Natural killer cell (primary cell): Measurements from ENCODE around the gene SCN10A. TPM values are rescaled to one million over a fixed set of nuclear protein-coding genes. Genes with fewer than 3 reads are reported as not detected.

ENCODE experiments used
- ATAC-seq, 3 donors: fragments of 150-1000 bp in 2 of 3; fragments of 200-7000 bp in 1 of 3; cut with Tn5 transposase; 1 replicate in 1 of 3; 2 replicates in 2 of 3; pipeline ENCODE4 v1.10.0; 2021; ENCODE audit warnings: mild to moderate bottlenecking in 2 of 3, moderate library complexity in 2 of 3
- DNase-seq, 2 donors: peaks; one replicate each; pipeline versions ENCODE4 v3.0.0 to v3.0.0-alpha.2; 2013 to 2021; ENCODE audit warnings: mixed read lengths in 1 of 2
- H3K27ac ChIP-seq: one replicate; pipeline ENCODE4 v1.5.1; 2013; ENCODE audit warnings: mild to moderate bottlenecking, low read length
- H3K27me3 ChIP-seq: one replicate; pipeline ENCODE4 v1.6.1; 2013; ENCODE audit warnings: low read length; ENCODE audit not compliant: control insufficient read depth, insufficient read depth
- H3K36me3 ChIP-seq: one replicate; pipeline ENCODE4 v1.6.1; 2013; ENCODE audit warnings: low read length; ENCODE audit not compliant: control insufficient read depth, insufficient read depth
- H3K4me1 ChIP-seq: one replicate; pipeline ENCODE4 v1.6.1; 2013; ENCODE audit warnings: low read length; ENCODE audit not compliant: control insufficient read depth, insufficient read depth
- H3K4me3 ChIP-seq: one replicate; pipeline ENCODE4 v1.5.1; 2013; ENCODE audit warnings: low read length
- H3K9me3 ChIP-seq: one replicate; pipeline ENCODE4 v1.6.1; 2013; ENCODE audit warnings: low read length; ENCODE audit not compliant: control insufficient read depth, insufficient read depth
- H3K27ac Mint-ChIP-seq, 2 donors: one replicate each; pipeline ENCODE4 v1.8.0; 2022; ENCODE audit warnings: mild to moderate bottlenecking in 2 of 2, mixed read lengths in 2 of 2, moderate library complexity in 1 of 2
- H3K27me3 Mint-ChIP-seq, 2 donors: one replicate each; pipeline ENCODE4 v1.8.0; 2022; ENCODE audit warnings: low read depth in 2 of 2, mixed read lengths in 2 of 2
- H3K36me3 Mint-ChIP-seq: one replicate; pipeline ENCODE4 v1.8.0; 2022; ENCODE audit warnings: mixed read lengths
- H3K4me1 Mint-ChIP-seq, 2 donors: one replicate each; pipeline ENCODE4 v1.8.0; 2022; ENCODE audit warnings: mixed read lengths in 2 of 2
- H3K4me3 Mint-ChIP-seq: one replicate; pipeline ENCODE4 v1.8.0; 2022; ENCODE audit warnings: mild to moderate bottlenecking, moderate library complexity, mixed read lengths
- H3K9me3 Mint-ChIP-seq, 2 donors: one replicate each; pipeline ENCODE4 v1.8.0; 2022; ENCODE audit warnings: mixed read lengths in 2 of 2
- CTCF ChIP-seq: fragments of 200-600 bp; IDR thresholded peaks from one replicate; pipeline ENCODE4 v1.8.0; 2022; ENCODE audit warnings: antibody characterized with exemption
- WGBS: methylation state at CpG from one replicate; pipeline ENCODE4 v1.1.7; 2013; ENCODE audit warnings: missing lambda C conversion rate; ENCODE audit not compliant: insufficient coverage; 5-methylcytosine and 5-hydroxymethylcytosine counted together
- intact Hi-C: fragments of 100-400 bp; cut with micrococcal nuclease; formaldehyde crosslinking; loops from one replicate; pipeline ENCODE4 v1.14.2; 2022
- total RNA-seq, 4 donors: library from RNA; stranded (reverse); fragments of 120-200 nt in 1 of 4; gene quantifications; one replicate each; pipeline versions ENCODE4 v1.2.3 to v1.2.4, GENCODE V29; 2013 to 2022

Gene SCN10A
- total RNA-seq, 3 donors from 2014 or later (not counting 1 experiment from before 2014, with no cell fraction given): not detected

GRCh38 chr3:38773528-38773927 lies 42.5 kb downstream of the SCN10A start:
- H3K36me3 ChIP-seq: no peaks in the 10 kb centered on the region
- peaks cover 4% of the 10 kb centered on the region in 2 donors for H3K9me3 Mint-ChIP-seq
- H3K4me1 Mint-ChIP-seq: no peaks in the 10 kb centered on the region
- DNase-seq: no peak
- H3K36me3 Mint-ChIP-seq: no peaks in the 10 kb centered on the region
- H3K4me3 ChIP-seq: no peak overlapping the region
- no peak overlapping the region for H3K27ac ChIP-seq
- no peak overlapping the region for H3K4me3 Mint-ChIP-seq
- no peaks in the 10 kb centered on the region for H3K27me3 ChIP-seq
- no peak for ATAC-seq
- intact Hi-C loops: no loop called here
- TF ChIP-seq CTCF: no peak
- H3K27ac Mint-ChIP-seq: no peak overlapping the region
- no peaks in the 10 kb centered on the region for H3K4me1 ChIP-seq
- no peaks in the 10 kb centered on the region for H3K9me3 ChIP-seq
- peaks cover 10 to 13% of the 10 kb centered on the region in 2 donors for H3K27me3 Mint-ChIP-seq

DNA sequence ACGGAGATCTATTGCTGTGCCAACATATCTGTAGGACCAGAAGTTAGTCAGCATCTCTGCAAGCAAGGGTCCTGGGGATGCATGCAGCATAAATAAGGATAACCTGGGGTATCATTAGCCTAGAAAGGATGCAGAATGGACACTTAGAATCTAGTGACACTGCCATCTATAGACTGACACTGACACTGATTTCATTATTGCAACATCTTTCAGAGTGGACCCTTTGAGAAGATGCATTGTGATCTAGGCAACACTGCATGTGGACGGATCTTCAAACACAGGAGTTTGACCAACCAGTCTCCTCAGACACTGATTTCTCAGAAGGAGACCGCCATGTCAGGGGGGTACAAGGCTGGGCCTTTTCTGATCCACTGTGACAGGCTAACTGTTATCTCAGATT lies 52.4 kb downstream of the SCN10A start:
- 78% methylated on average over 3 of the region's 3 CpGs for WGBS
- H3K4me1 Mint-ChIP-seq: no peaks in the 10 kb centered on the region
- H3K9me3 Mint-ChIP-seq: peaks cover 3 to 4% of the 10 kb centered on the region in 2 donors
- DNase-seq (no peak), ATAC-seq (no peak)
- no peak overlapping the region for H3K4me3 Mint-ChIP-seq
- no peaks in the 10 kb centered on the region for H3K4me1 ChIP-seq
- H3K27ac Mint-ChIP-seq: no peak overlapping the region
- H3K27me3 Mint-ChIP-seq: peaks cover 0 to 6% of the 10 kb centered on the region in 2 donors
- no peaks in the 10 kb centered on the region for H3K36me3 Mint-ChIP-seq
- no peak overlapping the region for H3K4me3 ChIP-seq
- no peaks in the 10 kb centered on the region for H3K9me3 ChIP-seq
- H3K36me3 ChIP-seq: no peaks in the 10 kb centered on the region
- H3K27ac ChIP-seq: no peak overlapping the region
- intact Hi-C loops: no loop called here
- TF ChIP-seq CTCF: no peak
- H3K27me3 ChIP-seq: no peaks in the 10 kb centered on the region

GRCh38 chr3:38758557-38758956 lies 57.5 kb downstream of the SCN10A start:
- intact Hi-C loops: no loop called here
- Mint-ChIP-seq H3K4me3 (no peak overlapping the region), H3K27me3 (peaks cover 3 to 10% of the 10 kb centered on the region in 2 donors), H3K36me3 (no peaks in the 10 kb centered on the region), H3K27ac (no peak overlapping the region), H3K4me1 (no peaks in the 10 kb centered on the region), H3K9me3 (no peaks in the 10 kb centered on the region)
- H3K27ac ChIP-seq: no peak overlapping the region
- WGBS: 100% methylated on average over 3 of the region's 3 CpGs
- no peaks in the 10 kb centered on the region for H3K4me1 ChIP-seq
- no peaks in the 10 kb centered on the region for H3K36me3 ChIP-seq
- ATAC-seq: no peak
- H3K4me3 ChIP-seq: no peak overlapping the region
- H3K9me3 ChIP-seq: no peaks in the 10 kb centered on the region
- no peaks in the 10 kb centered on the region for H3K27me3 ChIP-seq
- DNase-seq: no peak
- TF ChIP-seq CTCF: no peak

- Mint-ChIP-seq H3K4me3 (no peak overlapping the region), H3K27me3 (peaks cover 3 to 10% of the 10 kb centered on the region in 2 donors), H3K4me1 (no peaks in the 10 kb centered on the region), H3K9me3 (no peaks in the 10 kb centered on the region), H3K36me3 (no peaks in the 10 kb centered on the region), H3K27ac (no peak overlapping the region)
- intact Hi-C loops: no loop called here
- 88% methylated on average over 4 of the region's 4 CpGs for WGBS
- no peak for DNase-seq
- no peak overlapping the region for H3K4me3 ChIP-seq
- no peaks in the 10 kb centered on the region for H3K9me3 ChIP-seq
- TF ChIP-seq CTCF: no peak
- no peaks in the 10 kb centered on the region for H3K36me3 ChIP-seq
- no peak overlapping the region for H3K27ac ChIP-seq
- no peaks in the 10 kb centered on the region for H3K27me3 ChIP-seq
- no peak for ATAC-seq
- no peaks in the 10 kb centered on the region for H3K4me1 ChIP-seq
Measured at GRCh38 chr3:38757721-38758120, 58.3 kb downstream of the SCN10A start.
